Loucy (cell line): ENCODE measurements around the gene HNRNPF.

Experiments
- EZH2phosphoT487 ChIP-seq: fragments of 200-600 bp; IDR thresholded peaks from 2 replicates; pipeline ENCODE4 v1.6.1; 2018; ENCODE audit warnings: antibody characterized with exemption, mild to moderate bottlenecking, moderate library complexity, borderline replicate concordance
- TF ChIP-seq, protein P1 (sequence below): fragments of 200-600 bp; sonication (generic); conservative IDR thresholded peaks from 2 replicates; pipeline ENCODE4 v1.5.1; 2014; ENCODE audit warnings: mild to moderate bottlenecking, antibody characterized with exemption, low read length

DNA sequence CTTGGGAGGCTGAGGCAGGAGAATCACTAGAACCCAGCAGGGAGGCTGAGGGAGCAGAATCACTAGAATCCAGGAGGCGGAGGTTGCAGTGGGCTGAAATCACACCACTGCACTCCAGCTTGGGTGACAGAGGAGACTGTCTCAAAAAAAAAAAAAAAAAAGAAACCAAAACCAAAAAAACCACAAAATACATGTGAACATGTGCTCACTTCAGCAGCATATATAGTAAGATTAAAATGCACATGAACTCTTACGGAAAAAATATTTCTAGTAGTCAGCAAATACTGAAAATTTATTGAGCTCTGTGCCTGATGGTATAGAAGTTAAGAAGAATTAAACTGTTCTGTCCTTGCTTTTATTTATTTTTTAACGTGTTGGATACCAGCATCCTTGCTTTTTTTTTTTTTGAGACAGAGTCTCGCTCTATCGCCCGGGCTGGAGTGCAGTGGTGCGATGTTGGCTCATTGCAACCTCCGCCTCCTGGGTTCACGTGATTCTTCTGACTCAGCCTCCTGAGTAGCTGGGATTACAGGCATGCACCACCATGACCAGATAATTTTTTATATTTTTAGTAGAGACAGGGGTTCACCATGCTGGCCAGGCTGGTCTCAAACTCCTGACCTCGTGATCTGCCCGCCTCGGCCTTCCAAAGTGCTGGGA, 18.3 kb upstream of the HNRNPF start:
- TF ChIP-seq, protein P1, sequence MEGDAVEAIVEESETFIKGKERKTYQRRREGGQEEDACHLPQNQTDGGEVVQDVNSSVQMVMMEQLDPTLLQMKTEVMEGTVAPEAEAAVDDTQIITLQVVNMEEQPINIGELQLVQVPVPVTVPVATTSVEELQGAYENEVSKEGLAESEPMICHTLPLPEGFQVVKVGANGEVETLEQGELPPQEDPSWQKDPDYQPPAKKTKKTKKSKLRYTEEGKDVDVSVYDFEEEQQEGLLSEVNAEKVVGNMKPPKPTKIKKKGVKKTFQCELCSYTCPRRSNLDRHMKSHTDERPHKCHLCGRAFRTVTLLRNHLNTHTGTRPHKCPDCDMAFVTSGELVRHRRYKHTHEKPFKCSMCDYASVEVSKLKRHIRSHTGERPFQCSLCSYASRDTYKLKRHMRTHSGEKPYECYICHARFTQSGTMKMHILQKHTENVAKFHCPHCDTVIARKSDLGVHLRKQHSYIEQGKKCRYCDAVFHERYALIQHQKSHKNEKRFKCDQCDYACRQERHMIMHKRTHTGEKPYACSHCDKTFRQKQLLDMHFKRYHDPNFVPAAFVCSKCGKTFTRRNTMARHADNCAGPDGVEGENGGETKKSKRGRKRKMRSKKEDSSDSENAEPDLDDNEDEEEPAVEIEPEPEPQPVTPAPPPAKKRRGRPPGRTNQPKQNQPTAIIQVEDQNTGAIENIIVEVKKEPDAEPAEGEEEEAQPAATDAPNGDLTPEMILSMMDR: no peak
- TF ChIP-seq EZH2phosphoT487: no peak
